GM19238 (cell line): Measurements from ENCODE around the gene BTG1.

Experiments used
- DNase-seq: peaks from one replicate; pipeline ENCODE4 v3.0.0; 2011; ENCODE audit warnings: low spot score; ENCODE audit not compliant: insufficient read length

The BTG1 gene, protein sequence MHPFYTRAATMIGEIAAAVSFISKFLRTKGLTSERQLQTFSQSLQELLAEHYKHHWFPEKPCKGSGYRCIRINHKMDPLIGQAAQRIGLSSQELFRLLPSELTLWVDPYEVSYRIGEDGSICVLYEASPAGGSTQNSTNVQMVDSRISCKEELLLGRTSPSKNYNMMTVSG

DNA sequence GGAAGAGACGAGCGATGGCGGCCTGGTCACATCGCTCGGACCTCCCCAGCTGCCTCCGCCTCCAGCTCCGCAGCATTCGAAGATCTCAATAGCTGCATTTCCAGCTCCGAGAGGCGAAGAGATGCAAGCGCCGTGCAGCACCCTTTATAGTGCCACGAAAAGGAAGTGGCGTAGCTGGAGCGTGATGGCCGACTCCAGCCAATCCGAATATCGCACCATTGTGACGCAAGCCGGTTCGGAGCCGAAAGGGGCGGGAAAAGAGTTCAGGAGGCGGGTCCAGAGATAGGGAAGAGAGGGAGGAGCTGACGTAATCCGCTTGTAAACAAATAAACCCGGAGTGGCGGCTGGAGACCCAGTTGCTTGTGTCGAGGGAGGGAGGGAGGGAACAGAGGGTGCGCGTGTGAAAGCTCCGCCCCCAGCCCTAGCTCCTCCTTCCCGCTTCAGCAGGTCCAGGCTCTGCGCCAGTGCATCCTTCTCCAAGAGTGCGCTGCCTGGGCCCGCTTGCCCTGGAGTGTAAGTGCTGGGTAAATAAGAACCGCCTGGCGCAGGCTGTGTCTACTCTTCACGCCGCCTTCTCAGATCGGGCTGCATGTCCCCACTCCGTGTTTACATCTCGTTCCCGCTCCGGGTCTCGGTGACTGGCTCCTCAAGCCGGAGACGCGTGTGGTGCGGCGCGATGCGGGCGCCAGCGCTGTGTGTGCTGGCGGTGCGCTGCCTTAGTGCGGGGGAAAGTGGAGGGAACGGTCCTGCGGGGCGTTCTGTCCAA, at the start of gene BTG1:
Gene BTG1, minus strand, starts transcription at position 116 of the 766 bp plus-strand sequence. CDS start 311 bp downstream, outside the sequence.
- DNase-seq, result peak; percentile 79

- no peak for DNase-seq
Measured at GRCh38 chr12:92194561-92194960, 48.9 kb upstream of the BTG1 start.

- DNase-seq, result no peak
Measured at GRCh38 chr12:92193846-92194245, 48.2 kb upstream of the BTG1 start.

GRCh38 chr12:92193063-92193462, 47.4 kb upstream of the BTG1 start:
- no peak for DNase-seq

DNA sequence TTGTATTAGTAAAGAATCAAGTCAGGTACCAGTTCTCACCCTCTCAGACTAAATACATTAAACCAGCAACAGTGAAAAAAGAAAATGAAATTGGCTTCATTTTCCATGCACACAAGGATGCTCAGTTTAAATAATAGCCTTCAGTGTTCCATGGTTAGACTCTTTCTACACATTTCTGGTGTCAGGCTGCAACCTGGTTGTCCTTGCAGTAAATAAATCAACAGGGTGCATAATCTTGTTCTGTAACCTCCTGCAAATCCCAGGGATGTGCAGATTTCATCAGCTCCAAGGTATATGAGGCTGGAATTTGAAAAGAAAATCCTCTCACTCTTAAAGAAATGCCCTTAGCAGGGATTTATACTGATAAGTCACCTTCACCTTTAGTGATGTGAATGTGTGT, 46.7 kb upstream of the BTG1 start:
- no peak for DNase-seq

GRCh38 chr12:92191061-92191460, 45.4 kb upstream of the BTG1 start:
- no peak for DNase-seq

- no peak for DNase-seq
Measured at GRCh38 chr12:92188517-92189188, 43.0 kb upstream of the BTG1 start.

- peak; percentile 11 for DNase-seq
Measured at GRCh38 chr12:92186038-92186470, 40.4 kb upstream of the BTG1 start.

DNA sequence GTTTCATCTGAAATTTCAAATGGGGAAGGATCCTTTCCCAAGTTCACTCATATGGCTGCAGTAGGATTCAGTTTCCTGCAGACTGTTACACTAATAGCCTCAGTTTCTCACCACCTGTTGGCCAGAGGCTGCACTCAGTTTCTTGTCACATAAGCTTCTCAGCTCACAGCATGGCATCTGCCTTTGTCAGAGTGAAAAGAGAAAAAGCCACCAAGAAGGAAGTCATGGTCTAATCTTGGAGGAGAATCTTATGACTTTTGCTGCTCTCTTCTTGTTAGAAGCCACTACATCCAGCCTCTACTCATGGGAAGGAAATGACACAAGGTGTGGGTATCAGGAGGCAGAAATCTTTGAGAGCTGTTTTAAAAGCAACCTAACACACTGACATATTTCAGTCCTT, 39.4 kb upstream of the BTG1 start:
- DNase-seq, result peak; percentile 13

DNA sequence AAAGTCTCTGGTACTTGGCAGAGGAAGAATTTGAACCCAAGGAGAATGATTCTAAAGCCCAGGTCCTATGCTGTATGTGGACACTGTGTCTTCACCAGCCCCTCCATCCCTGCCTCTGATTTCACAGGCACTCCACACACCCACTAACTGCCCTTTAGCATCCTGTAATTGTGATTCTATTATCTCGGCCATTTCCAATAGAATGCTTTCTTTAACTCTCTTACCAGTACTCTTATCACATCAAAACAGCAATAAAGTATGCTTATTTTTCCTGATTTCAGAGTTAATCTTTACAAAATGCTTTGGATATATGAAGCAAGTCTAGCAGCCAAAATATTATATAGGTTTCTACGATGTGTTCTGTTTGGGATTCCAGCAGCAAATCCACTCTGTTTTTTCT, 37.9 kb upstream of the BTG1 start:
- no peak for DNase-seq

DNA sequence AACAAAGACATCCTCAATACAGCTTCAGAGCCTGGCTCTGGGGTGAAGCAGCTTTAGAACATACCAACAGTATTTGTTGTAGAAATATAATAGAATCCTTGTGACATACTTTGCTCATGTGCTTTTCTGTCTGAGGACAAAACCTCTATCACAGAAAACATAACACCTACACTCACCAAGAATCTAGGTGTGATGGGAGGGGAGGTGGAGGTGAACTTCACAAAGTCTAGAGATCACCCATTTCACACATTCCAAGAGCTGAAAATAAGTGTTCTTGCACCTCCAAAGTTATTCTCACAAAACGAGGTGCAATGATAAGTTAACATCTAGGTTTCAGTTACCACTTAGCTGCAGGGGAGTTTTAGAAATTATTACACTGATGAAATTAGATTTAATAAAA, 32.7 kb upstream of the BTG1 start:
- DNase-seq, result no peak

GRCh38 chr12:92176646-92177045, 31.0 kb upstream of the BTG1 start:
- DNase-seq, result no peak

GRCh38 chr12:92175961-92176360, 30.3 kb upstream of the BTG1 start:
- no peak for DNase-seq

GRCh38 chr12:92170050-92170449, 24.4 kb upstream of the BTG1 start:
- DNase-seq, result no peak

DNA sequence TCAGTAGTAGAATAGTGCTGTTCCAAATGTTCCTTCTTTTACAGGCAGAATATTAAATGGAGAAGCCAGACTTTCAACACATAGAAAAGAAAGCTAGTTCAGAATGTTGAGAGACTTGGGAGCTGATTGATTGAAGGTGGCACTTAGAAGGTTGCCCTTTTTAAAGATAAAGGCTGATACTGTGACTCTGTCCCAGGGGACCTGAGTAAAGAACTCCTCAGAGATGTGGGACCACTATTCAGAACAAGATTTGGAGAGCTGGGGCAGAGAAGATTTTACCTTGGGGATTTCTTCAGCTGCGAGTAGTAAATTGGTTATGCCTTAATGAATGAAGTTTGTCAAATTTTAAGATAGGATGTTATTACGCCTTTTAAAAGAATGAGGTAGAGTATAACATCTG, 21.4 kb upstream of the BTG1 start:
- DNase-seq, result no peak

DNA sequence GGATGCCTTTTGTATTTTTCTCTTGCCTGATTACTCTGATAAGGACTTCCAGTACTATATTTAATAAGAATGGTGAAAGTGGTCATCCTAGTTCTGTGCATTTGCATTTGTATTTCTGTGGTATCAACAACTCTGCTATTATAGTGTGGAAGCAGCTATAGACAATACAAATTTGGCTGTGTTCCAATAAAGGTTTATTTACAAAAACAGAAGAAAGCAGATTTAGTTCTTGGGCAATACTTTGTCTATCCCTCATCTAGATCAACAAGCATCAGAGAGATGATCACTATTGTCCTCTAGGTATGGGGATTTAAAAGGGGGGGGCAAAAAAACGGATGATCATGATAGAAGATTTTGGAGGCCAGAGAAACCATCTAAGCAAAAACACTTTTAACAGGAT, 19.1 kb upstream of the BTG1 start:
- no peak for DNase-seq

DNA sequence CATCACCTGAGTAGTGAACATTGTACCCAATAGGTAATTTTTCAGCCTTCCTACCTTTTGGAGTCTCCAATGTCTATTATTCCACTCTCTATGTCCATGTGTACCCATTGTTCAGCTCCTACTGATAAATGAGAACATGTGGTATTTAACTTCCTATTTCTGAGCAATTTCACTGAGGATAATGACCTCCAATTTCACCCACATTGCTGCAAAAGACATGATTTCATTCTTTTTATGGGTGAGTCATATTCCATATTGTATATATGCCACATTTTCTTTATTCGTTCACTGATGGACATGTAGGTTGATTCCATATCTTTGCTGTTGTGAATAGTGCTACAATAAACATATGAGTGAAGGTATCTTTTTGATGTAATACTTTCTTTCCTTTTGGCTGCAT, 16.4 kb upstream of the BTG1 start:
- no peak for DNase-seq

- no peak for DNase-seq
Measured at GRCh38 chr12:92158796-92159439, 13.3 kb upstream of the BTG1 start.

- no peak for DNase-seq
Measured at GRCh38 chr12:92156704-92157395, 11.2 kb upstream of the BTG1 start.

- no peak for DNase-seq
Measured at GRCh38 chr12:92156139-92156538, 10.5 kb upstream of the BTG1 start.

DNA sequence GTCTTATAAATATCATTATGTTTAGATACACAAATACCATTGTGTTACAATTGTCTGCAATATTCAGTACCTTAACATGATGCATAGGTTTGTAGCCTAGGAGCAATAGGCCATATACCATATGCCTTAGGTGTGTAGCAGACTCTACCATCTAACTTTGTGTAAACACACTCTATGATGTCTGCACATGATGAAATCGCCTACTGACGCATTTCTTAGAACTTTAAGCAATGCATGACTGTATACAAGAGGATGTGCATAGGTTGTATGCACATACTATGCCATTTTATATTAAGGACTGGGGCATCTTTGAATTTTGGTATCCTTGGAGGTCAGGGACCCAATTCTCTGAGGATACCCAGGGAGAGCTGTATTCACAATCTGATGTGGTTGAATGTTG, 10.1 kb upstream of the BTG1 start:
- DNase-seq, result no peak

DNA sequence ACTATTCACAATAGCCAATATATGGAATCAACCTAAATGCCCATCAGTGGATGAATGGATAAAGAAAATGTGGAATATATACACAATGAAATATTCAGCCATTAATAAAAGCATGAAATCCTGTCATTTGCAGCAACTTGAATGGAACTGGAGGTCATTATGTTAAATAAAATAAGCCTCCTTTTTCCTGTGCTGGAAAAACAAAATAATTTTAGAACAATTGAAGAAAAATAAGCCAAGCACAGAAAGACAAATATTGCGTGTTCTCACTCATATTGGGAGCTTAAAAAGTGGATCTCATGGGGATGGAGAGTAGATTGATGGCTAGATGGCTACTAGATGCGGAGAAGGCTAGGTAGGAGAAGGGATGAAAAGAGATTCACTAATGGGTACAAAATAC, 6.3 kb upstream of the BTG1 start:
- DNase-seq, result no peak
